HEK293 (cell line): Measurements from ENCODE around the gene MAGOH.

Source experiments
- CTCF ChIA-PET: fragments of 350-600 bp; formaldehyde crosslinking; extraction: SDS; loops from one replicate; lab custom pipeline; 2021; ENCODE audit warnings: antibody characterized with exemption; lab: Yijun Ruan, JAX
- POLR2A ChIA-PET: fragments of 300-600 bp; formaldehyde crosslinking; extraction: SDS; loops from one replicate; lab custom pipeline; 2020; ENCODE audit warnings: antibody characterized with exemption, inconsistent platforms; lab: Yijun Ruan, JAX
- H3K27ac ChIP-seq: fragments of 200-500 bp; sonication (Bioruptor generic); 2 replicates; pipeline ENCODE4 v1.5.1; 2014; ENCODE audit warnings: low read depth, low read length, control low read depth, inconsistent platforms; ENCODE audit errors: extremely low read depth
- H3K36me3 ChIP-seq, 2 experiments: fragments of 200-500 bp in 1 of 2; sonication (Bioruptor generic) in 1 of 2; 1 replicate in 1 of 2; 2 replicates in 1 of 2; pipeline ENCODE4 v1.5.1; 2014 to 2017; ENCODE audit warnings: inconsistent platforms in 2 of 2, low read length in 2 of 2; ENCODE audit not compliant: control insufficient read depth in 2 of 2, insufficient read depth in 1 of 2
- H3K4me1 ChIP-seq: fragments of 200-500 bp; sonication (Bioruptor generic); 2 replicates; pipeline ENCODE4 v1.5.1; 2014; ENCODE audit warnings: mild to moderate bottlenecking, low read length, inconsistent platforms; ENCODE audit not compliant: control insufficient read depth, insufficient read depth
- H3K4me3 ChIP-seq: 2 replicates; pipeline ENCODE4 v1.5.1; 2011; ENCODE audit warnings: low read depth, mild to moderate bottlenecking, control low read depth, low read length, moderate library complexity
- H3K9me3 ChIP-seq: fragments of 200-500 bp; sonication (Bioruptor generic); 2 replicates; pipeline ENCODE4 v1.5.1; 2014; ENCODE audit warnings: low read depth, low read length, inconsistent platforms; ENCODE audit not compliant: control insufficient read depth, insufficient read depth
- FEZF1 ChIP-seq: fragments of 450-650 bp; formaldehyde crosslinking; IDR thresholded peaks from 2 replicates; pipeline ENCODE4 v1.5.1; 2016; ENCODE audit warnings: missing biosample characterization, missing genetic modification characterization
- GLI2 ChIP-seq: fragments of 450-650 bp; formaldehyde crosslinking; IDR thresholded peaks from 2 replicates; pipeline ENCODE4; 2017; ENCODE audit warnings: missing biosample characterization, missing genetic modification characterization, low read depth, borderline replicate concordance
- HOXC10 ChIP-seq: sonication (generic); formaldehyde crosslinking; IDR thresholded peaks from 2 replicates; pipeline ENCODE4 v1.8.1; 2023; ENCODE audit warnings: mild to moderate bottlenecking, missing genetic modification reagents
- IKZF3 ChIP-seq: fragments of 450-650 bp; IDR thresholded peaks from 2 replicates; pipeline ENCODE4 v1.5.0; 2018; ENCODE audit warnings: missing biosample characterization, mild to moderate bottlenecking, missing genetic modification characterization, moderate library complexity
- MYNN ChIP-seq: fragments of 450-650 bp; formaldehyde crosslinking; IDR thresholded peaks from 2 replicates; pipeline ENCODE4 v1.5.1; 2016; ENCODE audit warnings: missing biosample characterization, missing genetic modification characterization, borderline replicate concordance
- WT1 ChIP-seq: fragments of 450-650 bp; formaldehyde crosslinking; IDR thresholded peaks from 2 replicates; pipeline ENCODE4 v1.5.1; 2016; ENCODE audit warnings: missing biosample characterization, missing genetic modification characterization
- ZEB2 ChIP-seq: fragments of 450-650 bp; formaldehyde crosslinking; IDR thresholded peaks from 2 replicates; pipeline ENCODE4 v1.5.1; 2016; ENCODE audit warnings: missing biosample characterization, missing genetic modification characterization
- ZFHX2 ChIP-seq: fragments of 450-650 bp; formaldehyde crosslinking; conservative IDR thresholded peaks from 2 replicates; pipeline ENCODE4 v1.5.1; 2016; ENCODE audit warnings: missing biosample characterization, missing genetic modification characterization
- ZFP69B ChIP-seq: fragments of 450-650 bp; formaldehyde crosslinking; IDR thresholded peaks from 2 replicates; pipeline ENCODE4 v1.5.1; 2016; ENCODE audit warnings: missing biosample characterization, missing genetic modification characterization
- ZIC2 ChIP-seq: fragments of 450-650 bp; formaldehyde crosslinking; IDR thresholded peaks from 2 replicates; pipeline ENCODE4 v1.5.1; 2016; ENCODE audit warnings: missing biosample characterization, missing genetic modification characterization
- ZNF155 ChIP-seq: fragments of 450-650 bp; formaldehyde crosslinking; IDR thresholded peaks from 2 replicates; pipeline ENCODE4 v1.5.1; 2016; ENCODE audit warnings: missing biosample characterization, missing genetic modification characterization
- ZNF211 ChIP-seq: fragments of 450-650 bp; formaldehyde crosslinking; IDR thresholded peaks from 2 replicates; pipeline ENCODE4 v1.5.1; 2016; ENCODE audit warnings: low read depth, missing biosample characterization, missing genetic modification characterization
- ZNF274 ChIP-seq, 2 experiments: fragments of 200-500 bp in 1 of 2; fragments of 450-650 bp in 1 of 2; sonication (Bioruptor generic) in 1 of 2; formaldehyde crosslinking in 1 of 2; IDR thresholded peaks; 2 replicates each; pipeline versions ENCODE4 v1.5.1 to v1.6.1; 2014 to 2016; ENCODE audit warnings: borderline replicate concordance in 1 of 2, inconsistent platforms in 1 of 2, low read length in 1 of 2, missing biosample characterization in 1 of 2, missing genetic modification characterization in 1 of 2
- ZNF292 ChIP-seq: fragments of 450-650 bp; formaldehyde crosslinking; IDR thresholded peaks from 2 replicates; pipeline ENCODE4 v1.5.1; 2016; ENCODE audit warnings: low read depth, missing biosample characterization, missing genetic modification characterization, borderline replicate concordance
- ZNF350 ChIP-seq: fragments of 450-650 bp; formaldehyde crosslinking; IDR thresholded peaks from 2 replicates; pipeline ENCODE4 v1.5.0; 2017; ENCODE audit warnings: missing biosample characterization, mild to moderate bottlenecking, missing genetic modification characterization
- ZNF514 ChIP-seq: fragments of 450-650 bp; formaldehyde crosslinking; IDR thresholded peaks from 2 replicates; pipeline ENCODE4 v1.5.1; 2016; ENCODE audit warnings: missing biosample characterization, missing genetic modification characterization
- ZNF521 ChIP-seq: fragments of 450-650 bp; formaldehyde crosslinking; IDR thresholded peaks from 2 replicates; pipeline ENCODE4 v1.5.1; 2017; ENCODE audit warnings: missing biosample characterization, mild to moderate bottlenecking, missing genetic modification characterization
- ZNF561 ChIP-seq: fragments of 450-650 bp; IDR thresholded peaks from 2 replicates; pipeline ENCODE4 v1.5.1; 2018; ENCODE audit warnings: missing biosample characterization, missing genetic modification characterization, borderline replicate concordance
- ZNF585B ChIP-seq: fragments of 450-650 bp; formaldehyde crosslinking; IDR thresholded peaks from 2 replicates; pipeline ENCODE4 v1.5.1; 2016; ENCODE audit warnings: missing biosample characterization, missing genetic modification characterization
- ZNF624 ChIP-seq: fragments of 450-650 bp; formaldehyde crosslinking; IDR thresholded peaks from 2 replicates; pipeline ENCODE4 v1.5.1; 2017; ENCODE audit warnings: missing biosample characterization, missing genetic modification characterization
- ZNF645 ChIP-seq: fragments of 450-650 bp; formaldehyde crosslinking; IDR thresholded peaks from 2 replicates; pipeline ENCODE4; 2016; ENCODE audit warnings: missing biosample characterization, missing genetic modification characterization
- ZNF654 ChIP-seq: fragments of 450-650 bp; formaldehyde crosslinking; IDR thresholded peaks from 2 replicates; pipeline ENCODE4 v1.5.1; 2016; ENCODE audit warnings: low read depth, missing biosample characterization, missing genetic modification characterization
- ZNF704 ChIP-seq: fragments of 450-650 bp; formaldehyde crosslinking; IDR thresholded peaks from 2 replicates; pipeline ENCODE4 v1.5.1; 2016; ENCODE audit warnings: missing biosample characterization, missing genetic modification characterization
- ZSCAN16 ChIP-seq: fragments of 450-650 bp; formaldehyde crosslinking; IDR thresholded peaks from 2 replicates; pipeline ENCODE4 v1.5.1; 2016; ENCODE audit warnings: missing biosample characterization, missing genetic modification characterization
- TF ChIP-seq, protein P1 (sequence below): fragments of 450-650 bp; formaldehyde crosslinking; IDR thresholded peaks from 2 replicates; pipeline ENCODE4 v1.5.1; 2016; ENCODE audit warnings: missing biosample characterization, missing genetic modification characterization
- TF ChIP-seq, protein P2 (sequence below): fragments of 450-650 bp; formaldehyde crosslinking; IDR thresholded peaks from 2 replicates; pipeline ENCODE4 v1.5.1; 2016; ENCODE audit warnings: missing biosample characterization, missing genetic modification characterization
- TF ChIP-seq, protein P3 (sequence below): fragments of 450-650 bp; formaldehyde crosslinking; optimal IDR thresholded peaks from 2 replicates; pipeline ENCODE3; 2016; ENCODE audit warnings: missing biosample characterization, mild to moderate bottlenecking, missing genetic modification characterization
- TF ChIP-seq, protein P4 (sequence below): fragments of 450-650 bp; formaldehyde crosslinking; IDR thresholded peaks from 2 replicates; pipeline ENCODE4 v1.5.1; 2016; ENCODE audit warnings: missing biosample characterization, missing genetic modification characterization

The MAGOH gene

DNA sequence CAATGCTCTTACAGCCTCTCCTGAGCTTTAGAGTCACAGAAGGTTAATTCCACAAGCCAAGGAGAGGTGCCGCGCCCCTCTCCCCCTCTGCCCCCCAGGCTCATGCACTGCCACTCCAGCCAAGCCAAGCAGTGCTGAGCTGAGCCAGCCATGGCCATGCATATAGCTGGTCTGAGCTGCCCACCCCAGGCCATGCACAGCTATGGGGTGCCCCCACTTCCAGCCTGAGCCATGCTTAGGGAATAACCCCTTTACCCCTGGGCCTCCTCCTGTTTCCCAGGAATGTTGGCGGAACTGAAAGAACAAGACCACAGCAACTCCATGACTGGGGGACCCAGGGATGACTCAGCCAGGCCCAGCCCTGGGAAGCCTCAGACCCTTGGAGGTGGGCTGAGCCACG, 34.0 kb upstream of the MAGOH start:
- no peaks in the 10 kb centered on the region for H3K4me1 ChIP-seq
- no peaks in the 10 kb centered on the region for H3K9me3 ChIP-seq
- H3K4me3 ChIP-seq: no peak overlapping the region
- TF ChIP-seq ZNF274 (IDR thresholded peaks at IDR 0.05; ENCODE audit: low read length) (no peak), ZNF274 (tag by site-specific recombination; IDR thresholded peaks at IDR 0.05; ENCODE audit: borderline replicate concordance) (no peak), ZNF292 (tag by site-specific recombination) (no peak), ZNF704 (tag by site-specific recombination) (no peak), ZNF350 (no peak), HOXC10 (no peak), GLI2 (tag by site-specific recombination) (no peak), ZSCAN16 (no peak), ZIC2 (tag by site-specific recombination) (no peak), WT1 (tag by site-specific recombination) (no peak), ZNF521 (no peak), ZNF211 (tag by site-specific recombination) (no peak), FEZF1 (no peak)
- TF ChIP-seq, protein P1, sequence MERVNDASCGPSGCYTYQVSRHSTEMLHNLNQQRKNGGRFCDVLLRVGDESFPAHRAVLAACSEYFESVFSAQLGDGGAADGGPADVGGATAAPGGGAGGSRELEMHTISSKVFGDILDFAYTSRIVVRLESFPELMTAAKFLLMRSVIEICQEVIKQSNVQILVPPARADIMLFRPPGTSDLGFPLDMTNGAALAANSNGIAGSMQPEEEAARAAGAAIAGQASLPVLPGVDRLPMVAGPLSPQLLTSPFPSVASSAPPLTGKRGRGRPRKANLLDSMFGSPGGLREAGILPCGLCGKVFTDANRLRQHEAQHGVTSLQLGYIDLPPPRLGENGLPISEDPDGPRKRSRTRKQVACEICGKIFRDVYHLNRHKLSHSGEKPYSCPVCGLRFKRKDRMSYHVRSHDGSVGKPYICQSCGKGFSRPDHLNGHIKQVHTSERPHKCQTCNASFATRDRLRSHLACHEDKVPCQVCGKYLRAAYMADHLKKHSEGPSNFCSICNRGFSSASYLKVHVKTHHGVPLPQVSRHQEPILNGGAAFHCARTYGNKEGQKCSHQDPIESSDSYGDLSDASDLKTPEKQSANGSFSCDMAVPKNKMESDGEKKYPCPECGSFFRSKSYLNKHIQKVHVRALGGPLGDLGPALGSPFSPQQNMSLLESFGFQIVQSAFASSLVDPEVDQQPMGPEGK (tag by site-specific recombination): no peak
- TF ChIP-seq, protein P2, sequence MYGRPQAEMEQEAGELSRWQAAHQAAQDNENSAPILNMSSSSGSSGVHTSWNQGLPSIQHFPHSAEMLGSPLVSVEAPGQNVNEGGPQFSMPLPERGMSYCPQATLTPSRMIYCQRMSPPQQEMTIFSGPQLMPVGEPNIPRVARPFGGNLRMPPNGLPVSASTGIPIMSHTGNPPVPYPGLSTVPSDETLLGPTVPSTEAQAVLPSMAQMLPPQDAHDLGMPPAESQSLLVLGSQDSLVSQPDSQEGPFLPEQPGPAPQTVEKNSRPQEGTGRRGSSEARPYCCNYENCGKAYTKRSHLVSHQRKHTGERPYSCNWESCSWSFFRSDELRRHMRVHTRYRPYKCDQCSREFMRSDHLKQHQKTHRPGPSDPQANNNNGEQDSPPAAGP (tag by site-specific recombination): no peak
- TF ChIP-seq, protein P3, sequence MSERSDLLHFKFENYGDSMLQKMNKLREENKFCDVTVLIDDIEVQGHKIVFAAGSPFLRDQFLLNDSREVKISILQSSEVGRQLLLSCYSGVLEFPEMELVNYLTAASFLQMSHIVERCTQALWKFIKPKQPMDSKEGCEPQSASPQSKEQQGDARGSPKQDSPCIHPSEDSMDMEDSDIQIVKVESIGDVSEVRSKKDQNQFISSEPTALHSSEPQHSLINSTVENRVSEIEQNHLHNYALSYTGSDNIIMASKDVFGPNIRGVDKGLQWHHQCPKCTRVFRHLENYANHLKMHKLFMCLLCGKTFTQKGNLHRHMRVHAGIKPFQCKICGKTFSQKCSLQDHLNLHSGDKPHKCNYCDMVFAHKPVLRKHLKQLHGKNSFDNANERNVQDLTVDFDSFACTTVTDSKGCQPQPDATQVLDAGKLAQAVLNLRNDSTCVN (tag by site-specific recombination): no peak
- TF ChIP-seq, protein P4, sequence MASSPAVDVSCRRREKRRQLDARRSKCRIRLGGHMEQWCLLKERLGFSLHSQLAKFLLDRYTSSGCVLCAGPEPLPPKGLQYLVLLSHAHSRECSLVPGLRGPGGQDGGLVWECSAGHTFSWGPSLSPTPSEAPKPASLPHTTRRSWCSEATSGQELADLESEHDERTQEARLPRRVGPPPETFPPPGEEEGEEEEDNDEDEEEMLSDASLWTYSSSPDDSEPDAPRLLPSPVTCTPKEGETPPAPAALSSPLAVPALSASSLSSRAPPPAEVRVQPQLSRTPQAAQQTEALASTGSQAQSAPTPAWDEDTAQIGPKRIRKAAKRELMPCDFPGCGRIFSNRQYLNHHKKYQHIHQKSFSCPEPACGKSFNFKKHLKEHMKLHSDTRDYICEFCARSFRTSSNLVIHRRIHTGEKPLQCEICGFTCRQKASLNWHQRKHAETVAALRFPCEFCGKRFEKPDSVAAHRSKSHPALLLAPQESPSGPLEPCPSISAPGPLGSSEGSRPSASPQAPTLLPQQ (tag by site-specific recombination): no peak
- TF ChIP-seq, all 188 proteins: peak for 0
- ChIA-PET POLR2A (no interaction called here), CTCF (interaction anchor here (1.5 kb wide), 1 partner anchor 121 kb away, joined by 3 read pairs; no protein-coding TSS in a partner anchor)
- H3K36me3 ChIP-seq: peaks cover 0 to 31% of the 10 kb centered on the region in 2 experiments; a peak in 1 of 3 replicates
- H3K27ac ChIP-seq: no peak overlapping the region

GRCh38 chr1:53271446-53272090, 33.2 kb upstream of the MAGOH start:
- Histone ChIP-seq H3K9me3 (no peaks in the 10 kb centered on the region), H3K36me3 (peaks cover 0 to 28% of the 10 kb centered on the region in 2 experiments; a peak in 1 of 3 replicates), H3K27ac (no peak overlapping the region), H3K4me1 (no peaks in the 10 kb centered on the region), H3K4me3 (no peak overlapping the region)
- CTCF ChIA-PET: interaction anchor here (1.5 kb wide), 1 partner anchor 122 kb away, joined by 3 read pairs; no protein-coding TSS in a partner anchor
- POLR2A ChIA-PET: no interaction called here
- no peak for TF ChIP-seq ZNF654 (tag by site-specific recombination)
- no peak for TF ChIP-seq ZNF561 (tag by site-specific recombination)
- TF ChIP-seq ZNF624 (tag by site-specific recombination): no peak
- TF ChIP-seq MYNN (tag by site-specific recombination): no peak
- TF ChIP-seq ZFHX2 (tag by site-specific recombination): no peak
- TF ChIP-seq ZEB2 (tag by site-specific recombination): no peak
- no peak for TF ChIP-seq IKZF3 (tag by site-specific recombination)
- TF ChIP-seq HOXC10: no peak
- no peak for TF ChIP-seq ZNF585B (tag by site-specific recombination)
- no peak for TF ChIP-seq ZNF155 (tag by site-specific recombination)
- no peak for TF ChIP-seq ZNF514
- TF ChIP-seq ZNF645 (tag by site-specific recombination): no peak
- no peak for TF ChIP-seq ZFP69B
